DND-41 (cell line): Measurements from ENCODE around the gene DHRSX.

Source experiments
- ATAC-seq: fragments of 200-7000 bp; cut with Tn5 transposase; 3 replicates; pipeline ENCODE4 v1.9.1; 2021; ENCODE audit warnings: low read depth; ENCODE audit not compliant: insufficient read depth
- DNase-seq: peaks from one replicate; pipeline ENCODE4 v3.0.0-alpha.2; 2020
- H2AFZ ChIP-seq: 2 replicates; pipeline ENCODE4 v1.6.0; 2012; ENCODE audit warnings: low read depth, low read length
- H3K27ac ChIP-seq: 2 replicates; pipeline ENCODE4 v1.5.1; 2012; ENCODE audit warnings: low read length, inconsistent platforms
- H3K27me3 ChIP-seq: fragments of 200-600 bp; sonication (generic); 2 replicates; pipeline ENCODE4 v1.6.0; 2012; ENCODE audit warnings: low read length, mild to moderate bottlenecking, inconsistent platforms; ENCODE audit not compliant: insufficient read depth, poor library complexity
- H3K36me3 ChIP-seq: 2 replicates; pipeline ENCODE4 v1.5.1; 2012; ENCODE audit warnings: low read length, inconsistent platforms; ENCODE audit not compliant: insufficient read depth
- H3K4me1 ChIP-seq: 2 replicates; pipeline ENCODE4 v1.5.1; 2012; ENCODE audit warnings: mild to moderate bottlenecking, low read length; ENCODE audit not compliant: insufficient read depth
- H3K4me2 ChIP-seq: 2 replicates; pipeline ENCODE4 v1.6.0; 2012; ENCODE audit warnings: mild to moderate bottlenecking, moderate library complexity, low read length, inconsistent platforms; ENCODE audit not compliant: insufficient read depth
- H3K4me3 ChIP-seq, 2 experiments: fragments of 200-600 bp in 1 of 2; shearing (Covaris generic) in 1 of 2; 2 replicates each; pipeline ENCODE4 v1.5.1; 2012 to 2016; ENCODE audit warnings: inconsistent platforms in 2 of 2, low read length in 2 of 2, mild to moderate bottlenecking in 2 of 2, low read depth in 1 of 2, moderate library complexity in 1 of 2
- H3K79me2 ChIP-seq: 2 replicates; pipeline ENCODE4 v1.6.0; 2012; ENCODE audit warnings: low read length, inconsistent platforms; ENCODE audit not compliant: insufficient read depth
- H3K9ac ChIP-seq: 2 replicates; pipeline ENCODE4 v1.6.0; 2012; ENCODE audit warnings: low read depth, mild to moderate bottlenecking, inconsistent platforms, low read length, moderate library complexity
- H3K9me3 ChIP-seq: 2 replicates; pipeline ENCODE4 v1.5.1; 2012; ENCODE audit warnings: low read length, moderate library complexity, mild to moderate bottlenecking, inconsistent platforms; ENCODE audit not compliant: insufficient read depth, severe bottlenecking
- H4K20me1 ChIP-seq: 2 replicates; pipeline ENCODE4 v1.6.0; 2012; ENCODE audit warnings: low read length; ENCODE audit not compliant: insufficient read depth
- EZH2 ChIP-seq: IDR thresholded peaks from 3 replicates; pipeline ENCODE4 v1.6.1; 2012; ENCODE audit warnings: borderline replicate concordance, low read depth, mild to moderate bottlenecking, moderate library complexity, low read length, inconsistent platforms; ENCODE audit not compliant: severe bottlenecking
- TF ChIP-seq, protein P1 (sequence below): IDR thresholded peaks from 2 replicates; pipeline ENCODE4 v1.5.1; 2012; ENCODE audit warnings: borderline replicate concordance, low read length, moderate library complexity, mild to moderate bottlenecking; ENCODE audit not compliant: poor library complexity, severe bottlenecking; ENCODE audit errors: extremely low read depth

Gene DHRSX

DNA sequence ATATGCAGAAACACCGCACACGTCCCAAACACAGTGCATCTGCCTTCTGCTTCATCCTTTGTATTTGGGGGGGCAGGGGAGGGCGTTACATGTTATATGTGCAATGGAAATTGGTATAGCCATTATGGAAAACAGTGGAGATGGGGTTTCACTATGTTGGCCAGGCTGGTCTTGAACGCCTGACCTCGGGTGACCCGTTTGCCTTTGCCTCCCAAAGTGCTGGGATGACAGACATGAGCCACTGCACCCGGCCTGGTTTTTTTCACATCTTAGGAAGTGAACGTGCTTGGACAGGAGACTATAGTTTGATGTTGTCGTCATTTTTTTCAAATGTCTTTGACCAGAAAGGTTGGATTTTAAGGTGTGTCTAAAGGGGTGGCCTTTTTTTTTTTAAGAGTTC, 88.6 kb downstream of the DHRSX start:
- Histone ChIP-seq H3K9ac (no peak overlapping the region), H3K27ac (no peak overlapping the region), H3K4me3 (no peak overlapping the region), H2AFZ (no peak overlapping the region), H4K20me1 (no peaks in the 10 kb centered on the region), H3K36me3 (peaks cover 11% of the 10 kb centered on the region), H3K79me2 (no peaks in the 10 kb centered on the region), H3K4me1 (no peaks in the 10 kb centered on the region), H3K9me3 (peaks cover 12% of the 10 kb centered on the region), H3K27me3 (no peaks in the 10 kb centered on the region), H3K4me2 (no peak overlapping the region)
- TF ChIP-seq EZH2 = no peak
- TF ChIP-seq, protein P1, sequence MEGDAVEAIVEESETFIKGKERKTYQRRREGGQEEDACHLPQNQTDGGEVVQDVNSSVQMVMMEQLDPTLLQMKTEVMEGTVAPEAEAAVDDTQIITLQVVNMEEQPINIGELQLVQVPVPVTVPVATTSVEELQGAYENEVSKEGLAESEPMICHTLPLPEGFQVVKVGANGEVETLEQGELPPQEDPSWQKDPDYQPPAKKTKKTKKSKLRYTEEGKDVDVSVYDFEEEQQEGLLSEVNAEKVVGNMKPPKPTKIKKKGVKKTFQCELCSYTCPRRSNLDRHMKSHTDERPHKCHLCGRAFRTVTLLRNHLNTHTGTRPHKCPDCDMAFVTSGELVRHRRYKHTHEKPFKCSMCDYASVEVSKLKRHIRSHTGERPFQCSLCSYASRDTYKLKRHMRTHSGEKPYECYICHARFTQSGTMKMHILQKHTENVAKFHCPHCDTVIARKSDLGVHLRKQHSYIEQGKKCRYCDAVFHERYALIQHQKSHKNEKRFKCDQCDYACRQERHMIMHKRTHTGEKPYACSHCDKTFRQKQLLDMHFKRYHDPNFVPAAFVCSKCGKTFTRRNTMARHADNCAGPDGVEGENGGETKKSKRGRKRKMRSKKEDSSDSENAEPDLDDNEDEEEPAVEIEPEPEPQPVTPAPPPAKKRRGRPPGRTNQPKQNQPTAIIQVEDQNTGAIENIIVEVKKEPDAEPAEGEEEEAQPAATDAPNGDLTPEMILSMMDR = no peak
- ATAC-seq = no peak
- DNase-seq = no peak

DNA sequence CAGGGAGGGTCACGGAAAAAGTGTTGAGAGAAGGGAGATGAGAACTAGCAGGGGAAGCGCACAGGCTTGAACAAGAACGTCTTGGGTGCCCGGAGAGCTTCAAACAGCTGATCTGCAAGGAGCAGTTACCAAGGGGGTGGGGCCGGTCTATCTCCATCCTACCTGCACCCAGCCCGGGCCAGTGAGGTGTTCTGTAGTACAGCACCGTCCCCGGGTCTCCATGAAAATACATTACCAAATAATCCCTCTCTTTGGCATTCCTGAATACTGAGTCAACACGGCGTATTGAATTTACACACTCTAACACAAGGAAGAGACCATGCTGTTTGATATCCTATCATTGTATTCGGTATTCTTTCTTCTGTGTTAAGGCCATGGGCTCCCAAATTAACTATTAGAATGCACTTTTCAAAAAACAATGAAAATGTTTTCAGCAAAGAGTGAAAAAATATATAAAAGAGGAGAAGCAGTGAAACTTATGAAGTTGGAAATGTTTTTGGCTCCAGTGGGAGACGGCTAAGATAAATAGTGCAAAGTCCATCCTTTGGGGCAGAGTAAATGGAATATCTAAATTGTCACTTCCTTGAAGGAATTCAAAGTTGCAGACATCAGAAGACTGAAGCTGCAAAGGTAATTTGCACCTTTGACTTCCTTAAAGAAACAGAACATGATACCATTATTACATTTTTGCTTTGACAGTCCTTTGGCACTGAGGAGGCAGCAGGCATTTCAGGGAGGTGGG, 90.3 kb downstream of the DHRSX start:
- no peak overlapping the region for H3K4me3 ChIP-seq
- H4K20me1 ChIP-seq = no peaks in the 10 kb centered on the region
- no peak overlapping the region for H3K9ac ChIP-seq
- H3K27me3 ChIP-seq = no peaks in the 10 kb centered on the region
- no peak for TF ChIP-seq EZH2
- TF ChIP-seq, protein P1 = no peak
- H3K36me3 ChIP-seq = peaks cover 18% of the 10 kb centered on the region
- H3K9me3 ChIP-seq = peaks cover 8% of the 10 kb centered on the region
- no peak overlapping the region for H2AFZ ChIP-seq
- no peak for DNase-seq
- no peak overlapping the region for H3K27ac ChIP-seq
- ATAC-seq = no peak
- H3K4me1 ChIP-seq = no peaks in the 10 kb centered on the region
- H3K4me2 ChIP-seq = no peak overlapping the region
- H3K79me2 ChIP-seq = no peaks in the 10 kb centered on the region

DNA sequence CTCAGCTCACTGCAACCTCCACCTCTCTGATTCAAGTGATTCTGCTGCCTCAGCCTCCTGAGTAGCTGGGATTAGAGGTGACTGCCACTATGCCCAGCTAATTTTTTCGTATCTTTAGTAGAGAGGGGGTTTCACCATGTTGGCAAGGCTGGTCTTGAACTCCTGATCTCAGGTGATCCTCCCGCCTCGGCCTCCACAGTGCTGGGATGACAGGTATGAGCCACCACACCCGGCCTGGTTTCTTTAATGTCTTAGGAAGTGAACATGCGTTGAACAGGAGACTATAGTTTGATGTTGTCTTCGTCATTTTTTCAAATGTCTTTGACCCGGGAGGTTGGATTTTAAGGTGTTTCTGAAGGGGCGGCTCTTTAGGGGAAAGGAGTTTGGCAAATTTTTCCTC, 91.0 kb downstream of the DHRSX start:
- ATAC-seq (no peak), DNase-seq (no peak)
- Histone ChIP-seq H2AFZ (no peak overlapping the region), H3K79me2 (no peaks in the 10 kb centered on the region), H4K20me1 (no peaks in the 10 kb centered on the region), H3K4me1 (no peaks in the 10 kb centered on the region), H3K27ac (no peak overlapping the region), H3K27me3 (no peaks in the 10 kb centered on the region), H3K4me3 (no peak overlapping the region), H3K9ac (no peak overlapping the region), H3K4me2 (no peak overlapping the region), H3K9me3 (peaks cover 8% of the 10 kb centered on the region), H3K36me3 (peaks cover 18% of the 10 kb centered on the region)
- TF ChIP-seq, protein P1 = no peak
- no peak for TF ChIP-seq EZH2
